Right cardiac atrium (tissue), 5 donors: ENCODE measurements around the gene TMEM273. TPM values are rescaled to one million over a fixed set of nuclear protein-coding genes. Genes with fewer than 3 reads are reported as not detected.
"Not testable (repeated sequence)": the region's sequence is repeated elsewhere in the genome, so short reads cannot be mapped to it uniquely, and the experiment has no call there.

Experiments
- ATAC-seq, 2 donors: fragments of 200-7000 bp; cut with Tn5 transposase; one replicate each; pipeline versions ENCODE4 v1.8.0 to v1.9.1; 2020; ENCODE audit warnings: moderate library complexity in 2 of 2, mild to moderate bottlenecking in 1 of 2
- DNase-seq, 3 donors: peaks; one replicate each; pipeline ENCODE4 v3.0.0-alpha.2; 2020
- H3K27ac ChIP-seq: one replicate; pipeline ENCODE4 v1.5.1; 2013; ENCODE audit warnings: mild to moderate bottlenecking, low read length, control low read depth, moderate library complexity
- H3K27me3 ChIP-seq: one replicate; pipeline ENCODE4 v1.6.1; 2013; ENCODE audit not compliant: control insufficient read depth, insufficient read depth
- H3K4me1 ChIP-seq: one replicate; pipeline ENCODE4 v1.6.1; 2013; ENCODE audit warnings: low read length; ENCODE audit not compliant: control insufficient read depth, insufficient read depth
- H3K4me3 ChIP-seq: one replicate; pipeline ENCODE4 v1.5.1; 2013; ENCODE audit warnings: low read length, control low read depth
- H3K9me3 ChIP-seq: one replicate; pipeline ENCODE4 v1.6.1; 2013; ENCODE audit warnings: low read length; ENCODE audit not compliant: control insufficient read depth
- WGBS: extraction: QIAGEN DNeasy Blood & Tissue Kit; methylation state at CpG from one replicate; pipeline ENCODE4 v1.1.7; 2013; 5-methylcytosine and 5-hydroxymethylcytosine counted together
- intact Hi-C, 4 donors: fragments of 100-400 bp; cut with DNase I; formaldehyde crosslinking; loops; one replicate each; pipeline versions ENCODE4 v1.11.0 to v1.14.0; 2022 to 2023
- polyA plus RNA-seq: library from polyadenylated mRNA; stranded (reverse); fragments of 200-250 nt; gene quantifications from one replicate; pipeline ENCODE4 v1.2.3, GENCODE V29; 2013
- total RNA-seq, 4 donors: library from RNA; stranded (reverse); fragmentation: NEBNext Ultra II Directional; extraction: Animal tissue kit (Norgen Biotek cat#: 25700); gene quantifications; one replicate each; pipeline ENCODE4 v1.2.1, GENCODE V29; 2021
- donor health status: healthy with polysubstance abuse.
- donor health status: DM: no; HTN: yes; CAD: no.
- donor health status: DM: no; HTN: no; CAD: no.
- donor health status: DM: no; HTN: yes; CAD: no; lungs with severe emphysema.
- donor health status: DM: yes; HTN: yes; CAD: no.

Gene TMEM273
- total and polyA plus RNA-seq, 5 donors = 9.6 to 36.9 (median 23.6) TPM

DNA sequence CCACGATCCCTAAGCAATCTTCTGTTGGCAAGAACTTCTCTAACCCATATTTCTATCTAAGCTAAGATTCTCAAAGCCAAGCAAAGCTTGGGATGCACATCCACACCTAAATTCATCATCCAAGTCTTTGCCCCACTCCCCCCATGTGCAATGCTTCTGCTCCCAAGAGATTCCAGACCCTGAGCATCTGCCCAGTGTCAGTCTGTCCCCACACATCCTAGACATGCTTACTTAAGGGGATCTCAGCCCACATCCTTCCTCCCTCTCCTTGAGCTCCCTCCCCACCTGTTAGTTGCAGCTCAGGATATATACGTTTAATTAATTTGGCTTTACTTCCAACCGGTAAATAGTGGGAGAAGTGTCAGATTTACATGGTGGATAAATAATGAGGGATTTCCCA, 17.0 kb upstream of the TMEM273 start:
- DNase-seq (no peak), ATAC-seq (no peak)
- intact Hi-C loops = no loop called here
- Histone ChIP-seq H3K27ac (no peak overlapping the region), H3K4me3 (no peak overlapping the region), H3K9me3 (no peaks in the 10 kb centered on the region), H3K27me3 (no peaks in the 10 kb centered on the region), H3K4me1 (no peaks in the 10 kb centered on the region)
- 68% methylated on average over 3 of the region's 3 CpGs for WGBS

DNA sequence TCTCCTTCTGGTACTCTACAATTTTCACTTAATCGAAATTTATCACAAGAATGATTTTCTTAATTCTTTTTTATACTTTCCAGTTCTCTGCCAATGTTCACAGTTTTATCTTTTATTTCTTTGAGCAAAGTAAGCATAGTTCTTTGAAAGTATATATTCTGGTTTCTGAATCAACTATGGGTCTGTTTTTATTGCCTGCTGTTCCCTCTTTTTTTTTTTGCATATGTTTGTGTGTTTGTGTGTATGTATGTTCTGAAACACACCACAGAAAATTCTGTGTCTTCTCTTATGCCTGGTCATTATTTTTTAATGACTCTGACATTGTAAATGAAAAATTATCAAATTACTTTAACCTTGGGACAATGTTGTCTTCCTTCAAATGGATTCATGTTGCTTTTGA, 15.9 kb upstream of the TMEM273 start:
- Histone ChIP-seq H3K9me3 (no peaks in the 10 kb centered on the region), H3K27ac (no peak overlapping the region), H3K4me1 (no peaks in the 10 kb centered on the region), H3K4me3 (no peak overlapping the region), H3K27me3 (no peaks in the 10 kb centered on the region)
- 66% methylated on average over 1 of the region's 1 CpG for WGBS
- intact Hi-C loops = no loop called here
- ATAC-seq (no peak), DNase-seq (no peak)

DNA sequence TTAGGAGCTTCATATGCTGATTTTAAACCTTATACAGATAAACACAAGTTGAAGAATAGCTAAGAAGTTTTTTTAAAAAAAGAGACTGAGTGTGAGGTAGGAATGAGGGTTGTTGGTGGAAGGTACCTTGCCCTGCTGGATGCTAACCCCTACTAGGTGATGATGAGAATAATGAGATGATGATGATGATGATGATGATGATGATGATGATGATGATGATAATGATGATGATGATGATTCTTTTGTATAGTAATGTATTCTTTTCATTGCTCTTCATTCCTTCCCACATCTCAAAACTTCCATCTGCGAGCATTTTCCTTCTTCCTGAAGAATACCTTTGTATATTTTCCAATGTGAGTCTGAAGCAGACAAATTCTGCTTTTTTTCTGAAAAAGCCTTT, 14.1 kb upstream of the TMEM273 start:
- Histone ChIP-seq H3K27me3 (no peaks in the 10 kb centered on the region), H3K4me3 (no peak overlapping the region), H3K9me3 (no peaks in the 10 kb centered on the region), H3K27ac (no peak overlapping the region), H3K4me1 (no peaks in the 10 kb centered on the region)
- DNase-seq = no peak
- intact Hi-C loops = no loop called here
- 96% methylated on average over 1 of the region's 1 CpG for WGBS
- ATAC-seq = no peak

DNA sequence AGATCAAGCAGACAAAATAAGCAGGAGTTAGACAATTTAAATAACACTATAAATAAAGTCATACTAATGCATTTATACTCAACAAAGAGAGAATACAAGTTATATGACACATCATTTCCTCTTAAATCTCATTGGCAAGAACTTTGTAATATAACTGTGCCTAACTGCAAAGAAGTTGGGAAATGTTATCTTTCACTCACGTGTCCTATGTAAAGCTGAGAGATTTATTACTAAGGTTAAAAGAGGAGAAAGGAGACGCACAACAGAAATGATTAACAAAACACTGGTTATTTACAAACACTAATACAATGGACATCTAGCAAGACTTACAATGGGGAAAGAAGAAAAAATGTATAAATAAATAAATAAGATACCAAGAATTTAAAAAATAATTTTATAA, 12.7 kb upstream of the TMEM273 start:
- Histone ChIP-seq H3K27me3 (no peaks in the 10 kb centered on the region), H3K4me1 (no peaks in the 10 kb centered on the region), H3K27ac (no peak overlapping the region), H3K4me3 (no peak overlapping the region), H3K9me3 (no peaks in the 10 kb centered on the region)
- intact Hi-C loops = no loop called here
- 48% methylated on average over 2 of the region's 2 CpGs for WGBS
- DNase-seq (no peak), ATAC-seq (no peak)

DNA sequence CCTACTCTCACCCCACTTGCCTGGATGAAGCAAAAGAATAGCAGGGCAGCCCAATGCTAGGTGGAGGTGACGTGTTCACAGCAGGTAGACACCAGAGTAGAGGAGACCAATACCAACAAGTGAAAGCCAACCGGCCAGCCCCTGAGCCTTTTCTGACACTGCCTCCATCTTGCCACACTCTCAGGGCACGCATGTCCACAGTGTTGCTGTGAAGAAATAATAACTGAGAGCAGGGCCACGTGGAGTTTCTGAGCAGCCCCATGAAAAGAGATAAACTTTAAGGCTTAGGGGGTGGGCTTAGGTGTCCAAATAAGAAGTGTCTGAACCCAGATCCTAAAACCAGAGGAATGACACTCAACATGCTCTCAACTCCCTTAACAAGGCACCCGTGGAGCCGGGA, 9.0 kb upstream of the TMEM273 start:
- no peaks in the 10 kb centered on the region for H3K27me3 ChIP-seq
- peaks cover 1% of the 10 kb centered on the region for H3K4me1 ChIP-seq
- H3K27ac ChIP-seq = no peak overlapping the region
- no peaks in the 10 kb centered on the region for H3K9me3 ChIP-seq
- intact Hi-C loops = no loop called here
- ATAC-seq (no peak), DNase-seq (no peak)
- H3K4me3 ChIP-seq = no peak overlapping the region
- WGBS = 94% methylated on average over 6 of the region's 6 CpGs

DNA sequence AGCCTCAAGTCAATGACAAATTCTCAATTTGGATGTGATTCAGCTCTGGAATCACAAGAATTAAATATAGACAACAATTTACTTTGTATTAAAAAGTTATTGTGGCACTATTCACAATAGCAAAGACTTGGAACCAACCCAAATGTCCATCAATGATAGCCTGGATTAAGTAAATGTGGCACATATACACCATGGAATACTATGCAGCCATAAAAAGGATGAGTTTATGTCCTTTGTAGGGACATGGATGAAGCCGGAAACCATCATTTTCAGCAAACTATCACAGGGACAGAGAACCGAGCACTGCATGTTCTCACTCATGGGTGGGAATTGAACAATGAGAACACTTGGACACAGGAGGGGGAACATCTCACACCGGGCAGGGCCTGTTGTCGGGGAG, 7.7 kb upstream of the TMEM273 start:
- intact Hi-C loops, ATAC-seq, H3K27ac ChIP-seq, H3K4me1 ChIP-seq, H3K27me3 ChIP-seq, DNase-seq, H3K4me3 ChIP-seq, H3K9me3 ChIP-seq: not testable (repeated sequence)
- WGBS = 95% methylated on average over 4 of the region's 4 CpGs

DNA sequence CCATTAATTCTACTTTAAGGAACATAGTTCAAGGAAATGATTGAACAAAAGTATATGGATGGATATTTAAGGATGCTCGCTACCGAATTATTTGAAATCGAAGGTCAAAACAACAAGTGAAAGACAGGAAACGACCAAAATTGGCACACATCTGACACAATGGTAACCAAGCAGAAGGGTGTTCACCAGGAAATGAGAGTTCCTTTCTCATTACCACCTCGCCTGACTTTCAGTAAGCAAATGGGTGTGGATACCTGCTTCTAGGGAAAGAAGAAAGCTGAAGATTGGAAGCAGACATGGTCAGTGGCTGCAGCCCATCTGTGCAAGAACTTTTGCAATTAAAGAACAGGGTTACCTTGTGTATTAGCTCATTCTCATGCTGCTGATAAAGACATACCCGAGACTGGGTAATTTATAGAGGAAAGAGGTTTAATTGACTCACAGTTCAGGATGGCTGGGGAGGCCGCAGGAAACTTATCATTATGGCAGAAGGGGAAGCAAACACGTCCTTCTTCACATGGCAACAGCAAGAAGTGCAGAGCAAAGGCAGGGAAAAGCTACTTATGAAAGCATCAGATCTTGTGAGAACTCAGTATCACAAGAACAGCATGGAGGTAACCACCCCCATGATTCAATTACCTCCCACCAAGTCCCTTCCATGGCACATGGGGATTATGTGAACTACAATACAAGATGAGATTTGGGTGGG, 6.2 kb upstream of the TMEM273 start:
- peak overlapping the region; percentile 37 for H3K27ac ChIP-seq
- H3K4me1 ChIP-seq = peaks cover 8% of the 10 kb centered on the region
- intact Hi-C loops = no loop called here
- ATAC-seq (peak in 1 of 2 donors; percentile 90), DNase-seq (no peak)
- 57% methylated on average over 8 of the region's 8 CpGs for WGBS
- H3K4me3 ChIP-seq = no peak overlapping the region
- H3K9me3 ChIP-seq = no peaks in the 10 kb centered on the region
- no peaks in the 10 kb centered on the region for H3K27me3 ChIP-seq

DNA sequence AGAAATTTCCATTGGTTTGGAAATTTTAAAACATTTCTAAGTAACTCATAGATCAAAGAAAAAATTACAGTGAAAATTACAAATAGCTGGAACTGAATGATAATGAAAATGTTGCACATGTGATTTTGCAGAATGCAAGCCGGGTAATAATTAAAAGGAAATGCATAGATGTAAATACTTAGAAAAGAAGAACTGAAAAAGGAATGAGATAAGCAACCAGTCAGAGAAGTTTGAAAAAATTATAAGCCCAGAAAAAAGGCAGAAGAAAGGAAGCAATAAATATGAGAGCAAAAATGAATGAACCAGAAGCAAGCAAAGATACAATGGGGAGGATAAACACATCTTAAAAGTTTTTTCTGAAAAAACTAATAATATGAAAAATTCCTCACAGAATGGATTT, 3.2 kb upstream of the TMEM273 start:
- Histone ChIP-seq H3K9me3 (no peaks in the 10 kb centered on the region), H3K27me3 (no peaks in the 10 kb centered on the region), H3K4me3 (no peak overlapping the region), H3K27ac (no peak overlapping the region), H3K4me1 (peaks cover 14% of the 10 kb centered on the region)
- intact Hi-C loops = no loop called here
- WGBS = 85% methylated on average over 1 of the region's 1 CpG
- DNase-seq = no peak
- no peak for ATAC-seq

DNA sequence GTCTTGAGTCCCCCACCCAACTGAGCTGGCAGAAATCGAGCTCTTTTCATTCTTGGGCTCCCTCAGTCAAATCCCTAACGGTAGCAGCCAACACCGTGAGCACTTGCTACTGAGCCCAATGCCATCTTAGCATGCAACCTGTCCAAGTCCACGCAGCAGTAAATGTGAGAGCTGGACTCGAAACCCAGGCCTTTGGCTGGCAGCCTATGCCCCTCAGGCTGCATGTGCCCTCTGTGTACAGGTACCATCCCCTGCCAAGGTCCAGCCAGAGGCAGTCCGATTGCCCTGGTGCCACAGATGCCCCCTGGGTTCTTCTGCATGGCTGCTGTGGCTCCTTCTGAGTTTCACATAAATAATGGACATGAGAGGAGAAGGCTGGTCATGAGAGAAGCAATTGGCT, 1.2 kb upstream of the TMEM273 start:
- 89% methylated on average over 6 of the region's 6 CpGs for WGBS
- peak overlapping the region; percentile 1 for H3K27ac ChIP-seq
- no peaks in the 10 kb centered on the region for H3K27me3 ChIP-seq
- H3K4me3 ChIP-seq = no peak overlapping the region
- no peaks in the 10 kb centered on the region for H3K9me3 ChIP-seq
- H3K4me1 ChIP-seq = peaks cover 13% of the 10 kb centered on the region
- intact Hi-C loops = no loop called here
- ATAC-seq (no peak), DNase-seq (no peak)

DNA sequence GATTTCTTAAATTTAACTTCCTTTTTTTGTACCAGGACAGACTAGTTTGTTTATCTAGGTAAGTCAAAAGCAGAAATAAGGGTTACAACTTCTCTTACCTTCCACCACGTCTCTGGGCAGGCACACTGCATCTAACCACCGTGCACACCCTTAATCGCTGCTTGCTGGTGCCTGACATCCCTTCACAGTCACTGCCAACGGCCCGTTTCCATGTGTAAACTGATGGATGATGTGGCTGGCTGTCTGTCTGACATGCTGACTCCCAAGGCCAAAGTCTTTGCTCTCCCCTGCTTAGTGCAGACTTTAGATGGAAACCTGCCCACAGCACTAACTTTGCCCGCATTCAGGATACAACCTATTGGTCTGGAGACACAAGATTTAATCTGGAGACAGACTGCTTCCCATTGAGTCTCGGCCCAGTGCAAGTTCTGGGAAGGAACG, 1.1 kb downstream of the TMEM273 start:
- Histone ChIP-seq H3K4me3 (peak overlapping the region; percentile 12), H3K4me1 (peaks cover 13% of the 10 kb centered on the region), H3K27me3 (no peaks in the 10 kb centered on the region), H3K27ac (peak overlapping the region; percentile 79), H3K9me3 (no peaks in the 10 kb centered on the region)
- intact Hi-C loops = no loop called here
- ATAC-seq = peak; percentile 58 to 61
- WGBS = 32% methylated on average over 8 of the region's 8 CpGs
- peak in 1 of 3 donors; percentile 32 for DNase-seq

DNA sequence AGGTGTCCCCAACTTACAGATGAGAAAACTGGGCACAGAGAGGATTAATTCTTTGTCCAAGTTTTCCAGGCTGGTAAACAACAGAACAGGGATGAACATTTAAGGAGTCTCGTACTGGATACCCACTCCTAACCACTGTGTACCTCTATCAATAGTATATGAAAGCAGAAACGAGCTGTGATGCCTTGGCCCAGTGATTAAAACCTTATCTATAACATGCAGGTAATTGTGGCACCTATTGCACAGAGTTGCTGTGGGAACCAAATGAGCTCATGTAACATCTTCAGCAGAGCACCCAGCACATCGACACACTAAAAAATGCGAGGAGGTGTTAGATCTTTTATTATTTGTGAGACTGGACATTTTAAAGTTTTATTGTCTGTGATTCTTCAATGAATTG, 1.6 kb downstream of the TMEM273 start:
- ATAC-seq (no peak), DNase-seq (no peak)
- no peaks in the 10 kb centered on the region for H3K9me3 ChIP-seq
- peaks cover 13% of the 10 kb centered on the region for H3K4me1 ChIP-seq
- H3K27ac ChIP-seq = no peak overlapping the region
- no peak overlapping the region for H3K4me3 ChIP-seq
- intact Hi-C loops = no loop called here
- no peaks in the 10 kb centered on the region for H3K27me3 ChIP-seq
- 83% methylated on average over 4 of the region's 4 CpGs for WGBS

DNA sequence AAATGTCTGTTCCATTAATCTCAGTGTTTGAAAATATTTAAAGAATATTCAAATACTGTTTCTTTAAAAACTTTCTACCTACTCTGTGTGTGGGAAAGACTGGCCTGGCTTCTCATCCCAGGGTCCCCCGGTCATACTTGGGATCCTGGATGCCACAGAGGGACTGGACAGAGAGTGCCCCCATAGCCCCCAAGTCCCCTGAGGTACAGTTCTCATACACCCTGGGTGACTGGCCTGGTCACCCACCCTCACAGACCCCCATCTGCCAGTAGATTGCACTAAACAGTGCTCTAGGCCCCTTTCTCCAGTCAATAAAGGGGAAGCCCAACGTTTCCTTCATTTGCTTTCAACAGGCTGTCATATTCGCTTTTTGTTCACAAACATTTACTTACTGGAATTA, 3.0 kb downstream of the TMEM273 start:
- 85% methylated on average over 3 of the region's 3 CpGs for WGBS
- intact Hi-C loops = no loop called here
- Histone ChIP-seq H3K4me1 (peaks cover 11% of the 10 kb centered on the region), H3K4me3 (no peak overlapping the region), H3K9me3 (no peaks in the 10 kb centered on the region), H3K27ac (no peak overlapping the region), H3K27me3 (no peaks in the 10 kb centered on the region)
- no peak for DNase-seq
- ATAC-seq = no peak
